Omental fat pad (tissue), 4 donors: ENCODE measurements around the gene MMAA. TPM values are rescaled to one million over a fixed set of nuclear protein-coding genes. Genes with fewer than 3 reads are reported as not detected.
A peak's percentile ranks its signal among the peaks of the same experiment; 100 is the strongest.
"Not testable (repeated sequence)": the region's sequence is repeated elsewhere in the genome, so short reads cannot be mapped to it uniquely, and the experiment has no call there.

ENCODE experiments used
- ATAC-seq: fragments of 150-250 bp; one replicate; pipeline ENCODE4 v1.9.1; 2016; ENCODE audit warnings: mild to moderate bottlenecking, moderate library complexity; ENCODE audit not compliant: low FRiP score
- DNase-seq: peaks from one replicate; pipeline ENCODE4 v3.0.0-alpha.2; 2019; ENCODE audit warnings: low spot score
- CTCF ChIP-seq, 3 donors: fragments of 450-650 bp; IDR thresholded peaks; one replicate each; pipeline ENCODE4 v1.5.1; 2016 to 2017; ENCODE audit warnings: antibody characterized with exemption in 3 of 3, mild to moderate bottlenecking in 3 of 3, moderate library complexity in 2 of 3
- total RNA-seq, 4 donors: library from RNA; depleted of rRNA; stranded (reverse); fragments of >200 nt; gene quantifications; one replicate each; pipeline ENCODE4 v1.1.0, GENCODE V29; 2016

The MMAA gene
- total RNA-seq, 4 donors from 2014 or later: 2.8 to 5.7 (median 4.5) TPM

GRCh38 chr4:145639186-145639698 lies 20.1 kb downstream of the MMAA start:
- DNase-seq: no peak
- no peak for TF ChIP-seq CTCF (IDR thresholded peaks at IDR 0.05)
- no peak for ATAC-seq

GRCh38 chr4:145640236-145640635 lies 21.1 kb downstream of the MMAA start:
- not testable (repeated sequence) for DNase-seq, ATAC-seq

- DNase-seq: no peak
- no peak for TF ChIP-seq CTCF (IDR thresholded peaks at IDR 0.05)
- ATAC-seq: no peak
Measured at GRCh38 chr4:145643295-145643694, 24.1 kb downstream of the MMAA start.

- DNase-seq: no peak
- no peak for ATAC-seq
- no peak for TF ChIP-seq CTCF (IDR thresholded peaks at IDR 0.05)
Measured at GRCh38 chr4:145644699-145645098, 25.5 kb downstream of the MMAA start.

- no peak for DNase-seq
- no peak for TF ChIP-seq CTCF (IDR thresholded peaks at IDR 0.05)
- no peak for ATAC-seq
Measured at GRCh38 chr4:145656156-145656555, 37.0 kb downstream of the MMAA start.

- DNase-seq (no peak), ATAC-seq (no peak)
- TF ChIP-seq CTCF (IDR thresholded peaks at IDR 0.05): no peak
Measured at GRCh38 chr4:145660064-145660463, 40.9 kb downstream of the MMAA start.

- no peak for TF ChIP-seq CTCF (IDR thresholded peaks at IDR 0.05)
- DNase-seq: no peak
- ATAC-seq: peak; percentile 85
Measured at GRCh38 chr4:145663194-145663593, 44.0 kb downstream of the MMAA start.

GRCh38 chr4:145665773-145666172 lies 46.6 kb downstream of the MMAA start:
- TF ChIP-seq CTCF (IDR thresholded peaks at IDR 0.05): no peak
- DNase-seq (no peak), ATAC-seq (no peak)
